Loucy (cell line): ENCODE measurements around the gene CASK.

Experiments used
- H2AFZ ChIP-seq: fragments of 200-600 bp; sonication (generic); 2 replicates; pipeline ENCODE4 v1.6.0; 2016; ENCODE audit warnings: antibody characterized with exemption, mild to moderate bottlenecking, low read length, moderate library complexity
- H3F3A ChIP-seq: fragments of 200-600 bp; 2 replicates; pipeline ENCODE4 v1.6.0; 2016; ENCODE audit warnings: antibody characterized with exemption, low read depth, mild to moderate bottlenecking
- H3K27me3 ChIP-seq: fragments of 200-600 bp; sonication (generic); 2 replicates; pipeline ENCODE4 v1.6.1; 2014; ENCODE audit warnings: low read length, mild to moderate bottlenecking; ENCODE audit not compliant: insufficient read depth, poor library complexity, severe bottlenecking
- H3K36me3 ChIP-seq: fragments of 200-600 bp; sonication (generic); 2 replicates; pipeline ENCODE4 v1.6.1; 2016; ENCODE audit warnings: low read length; ENCODE audit not compliant: insufficient read depth
- H3K4me1 ChIP-seq: fragments of 200-600 bp; sonication (generic); 2 replicates; pipeline ENCODE4 v1.5.1; 2014; ENCODE audit warnings: low read length, mild to moderate bottlenecking; ENCODE audit not compliant: insufficient read depth, poor library complexity, severe bottlenecking
- H3K4me2 ChIP-seq: fragments of 200-600 bp; sonication (generic); 2 replicates; pipeline ENCODE4 v1.6.0; 2014; ENCODE audit warnings: antibody characterized with exemption, low read length, low read depth, mild to moderate bottlenecking; ENCODE audit not compliant: poor library complexity, severe bottlenecking
- H3K4me3 ChIP-seq: fragments of 200-600 bp; sonication (generic); 2 replicates; pipeline ENCODE4 v1.5.1; 2014; ENCODE audit warnings: low read length, mild to moderate bottlenecking, mixed read lengths; ENCODE audit not compliant: poor library complexity, severe bottlenecking
- H3K79me2 ChIP-seq: fragments of 200-600 bp; sonication (generic); 2 replicates; pipeline ENCODE4 v1.6.1; 2014; ENCODE audit warnings: low read length; ENCODE audit not compliant: insufficient read depth
- H3K9ac ChIP-seq: fragments of 200-600 bp; sonication (generic); 2 replicates; pipeline ENCODE4 v1.6.0; 2014; ENCODE audit warnings: mild to moderate bottlenecking, low read depth, low read length, moderate library complexity; ENCODE audit not compliant: poor library complexity, severe bottlenecking
- H3K9me2 ChIP-seq: fragments of 200-600 bp; sonication (generic); replicated peaks from 2 replicates; pipeline ENCODE4 v1.6.1; 2016; ENCODE audit warnings: low read depth, low read length, mixed read lengths
- H3K9me3 ChIP-seq: fragments of 200-600 bp; sonication (generic); 2 replicates; pipeline ENCODE4 v1.6.1; 2014; ENCODE audit warnings: mild to moderate bottlenecking, antibody characterized with exemption, low read length, low read depth; ENCODE audit not compliant: insufficient read depth
- H4K20me1 ChIP-seq: fragments of 200-600 bp; sonication (generic); 2 replicates; pipeline ENCODE4 v1.6.0; 2014; ENCODE audit warnings: antibody characterized with exemption, low read length, mild to moderate bottlenecking; ENCODE audit not compliant: insufficient read depth, poor library complexity, severe bottlenecking
- EZH2phosphoT487 ChIP-seq: fragments of 200-600 bp; IDR thresholded peaks from 2 replicates; pipeline ENCODE4 v1.6.1; 2018; ENCODE audit warnings: antibody characterized with exemption, mild to moderate bottlenecking, moderate library complexity, borderline replicate concordance
- TF ChIP-seq, protein P1 (sequence below): fragments of 200-600 bp; sonication (generic); conservative IDR thresholded peaks from 2 replicates; pipeline ENCODE4 v1.5.1; 2014; ENCODE audit warnings: mild to moderate bottlenecking, antibody characterized with exemption, low read length

CASK gene

DNA sequence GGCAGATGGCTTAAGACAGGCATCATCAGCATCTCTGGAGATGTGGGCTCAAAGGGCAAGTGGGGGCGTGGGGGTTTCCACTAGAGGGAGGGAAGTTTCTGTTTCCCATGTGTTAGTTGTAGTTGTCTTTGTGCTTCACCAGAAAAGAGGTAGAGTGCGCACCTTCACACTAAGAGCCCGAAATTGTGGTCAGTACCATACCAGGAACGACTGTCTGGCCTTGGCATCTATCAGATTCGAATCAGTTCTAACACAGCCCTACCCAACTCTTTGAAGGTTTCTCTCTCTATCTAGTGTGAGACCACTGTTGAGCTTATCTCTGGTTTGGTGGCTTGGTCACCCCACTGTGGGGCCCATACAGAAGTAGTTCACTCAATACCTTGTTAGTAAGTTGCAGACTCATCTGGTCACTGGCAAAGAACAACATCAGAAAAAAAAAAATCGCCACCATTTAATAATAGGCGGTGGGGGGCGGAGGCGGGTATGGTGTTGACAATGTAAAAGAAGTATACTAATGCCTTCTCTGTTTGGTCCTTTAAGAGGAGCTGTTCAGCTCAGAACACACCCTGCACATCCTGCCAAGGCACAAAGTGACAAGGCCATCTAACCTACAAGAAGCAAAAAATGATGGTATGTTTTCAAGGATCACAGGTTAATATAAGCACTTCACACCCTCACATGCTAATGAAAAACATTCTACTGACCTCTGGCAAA is 405.1 kb downstream of the CASK start:
- Histone ChIP-seq H3K4me1 (no peaks in the 10 kb centered on the region), H3K9me3 (no peaks in the 10 kb centered on the region), H3K36me3 (no peaks in the 10 kb centered on the region; the same call in 1 of the 2 replicates), H3K9me2 (no peaks in the 10 kb centered on the region), H3K4me3 (no peak overlapping the region), H3K4me2 (no peak overlapping the region), H3F3A (no peaks in the 10 kb centered on the region), H4K20me1 (no peaks in the 10 kb centered on the region), H2AFZ (no peak overlapping the region), H3K9ac (no peak overlapping the region), H3K27me3 (no peaks in the 10 kb centered on the region), H3K79me2 (no peaks in the 10 kb centered on the region)
- no peak for TF ChIP-seq EZH2phosphoT487
- TF ChIP-seq, protein P1, sequence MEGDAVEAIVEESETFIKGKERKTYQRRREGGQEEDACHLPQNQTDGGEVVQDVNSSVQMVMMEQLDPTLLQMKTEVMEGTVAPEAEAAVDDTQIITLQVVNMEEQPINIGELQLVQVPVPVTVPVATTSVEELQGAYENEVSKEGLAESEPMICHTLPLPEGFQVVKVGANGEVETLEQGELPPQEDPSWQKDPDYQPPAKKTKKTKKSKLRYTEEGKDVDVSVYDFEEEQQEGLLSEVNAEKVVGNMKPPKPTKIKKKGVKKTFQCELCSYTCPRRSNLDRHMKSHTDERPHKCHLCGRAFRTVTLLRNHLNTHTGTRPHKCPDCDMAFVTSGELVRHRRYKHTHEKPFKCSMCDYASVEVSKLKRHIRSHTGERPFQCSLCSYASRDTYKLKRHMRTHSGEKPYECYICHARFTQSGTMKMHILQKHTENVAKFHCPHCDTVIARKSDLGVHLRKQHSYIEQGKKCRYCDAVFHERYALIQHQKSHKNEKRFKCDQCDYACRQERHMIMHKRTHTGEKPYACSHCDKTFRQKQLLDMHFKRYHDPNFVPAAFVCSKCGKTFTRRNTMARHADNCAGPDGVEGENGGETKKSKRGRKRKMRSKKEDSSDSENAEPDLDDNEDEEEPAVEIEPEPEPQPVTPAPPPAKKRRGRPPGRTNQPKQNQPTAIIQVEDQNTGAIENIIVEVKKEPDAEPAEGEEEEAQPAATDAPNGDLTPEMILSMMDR: no peak

DNA sequence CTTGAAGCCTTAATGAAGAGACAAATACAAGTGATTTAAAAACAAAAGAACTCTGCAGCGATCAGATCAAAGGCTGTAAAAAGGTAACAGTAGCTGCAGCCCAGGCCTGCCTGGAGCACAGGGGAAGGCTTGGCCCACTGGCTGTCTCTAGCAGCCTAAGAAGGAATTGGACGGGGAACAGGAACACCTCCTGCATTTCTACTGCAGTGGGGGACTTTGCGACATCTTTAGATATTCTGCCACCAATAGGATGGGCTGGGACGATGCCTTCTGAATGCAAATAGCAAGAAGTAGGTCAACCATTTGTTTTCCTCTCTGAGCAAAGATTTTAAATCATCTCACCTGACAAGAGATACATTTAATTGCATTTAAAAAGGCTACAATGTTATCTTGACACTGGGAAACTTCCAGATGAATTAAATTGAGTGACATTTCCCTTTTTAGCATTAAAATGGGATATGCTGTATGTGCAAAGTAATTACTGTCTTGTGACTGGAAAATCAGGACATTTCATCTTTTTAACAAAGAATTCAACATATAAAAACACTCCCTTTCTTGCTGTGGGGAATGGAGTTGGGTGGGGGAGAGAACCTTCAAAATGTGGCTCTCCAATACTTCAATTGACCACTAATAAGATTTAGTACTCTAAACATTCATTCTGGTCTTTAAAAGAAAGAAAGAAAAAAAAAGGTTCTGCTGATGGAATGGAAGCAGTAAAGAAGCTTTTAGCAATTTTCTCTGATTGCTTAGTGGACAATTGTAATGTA is 406.2 kb downstream of the CASK start:
- H3K9me2 ChIP-seq: no peaks in the 10 kb centered on the region
- no peaks in the 10 kb centered on the region for H3K9me3 ChIP-seq
- no peaks in the 10 kb centered on the region for H3F3A ChIP-seq
- H3K79me2 ChIP-seq: no peaks in the 10 kb centered on the region
- no peak overlapping the region for H2AFZ ChIP-seq
- H3K9ac ChIP-seq: no peak overlapping the region
- H3K36me3 ChIP-seq: no peaks in the 10 kb centered on the region
- no peaks in the 10 kb centered on the region for H4K20me1 ChIP-seq
- TF ChIP-seq EZH2phosphoT487: no peak
- TF ChIP-seq, protein P1: no peak
- H3K4me2 ChIP-seq: no peak overlapping the region
- no peaks in the 10 kb centered on the region for H3K4me1 ChIP-seq
- H3K27me3 ChIP-seq: no peaks in the 10 kb centered on the region
- H3K4me3 ChIP-seq: no peak overlapping the region

DNA sequence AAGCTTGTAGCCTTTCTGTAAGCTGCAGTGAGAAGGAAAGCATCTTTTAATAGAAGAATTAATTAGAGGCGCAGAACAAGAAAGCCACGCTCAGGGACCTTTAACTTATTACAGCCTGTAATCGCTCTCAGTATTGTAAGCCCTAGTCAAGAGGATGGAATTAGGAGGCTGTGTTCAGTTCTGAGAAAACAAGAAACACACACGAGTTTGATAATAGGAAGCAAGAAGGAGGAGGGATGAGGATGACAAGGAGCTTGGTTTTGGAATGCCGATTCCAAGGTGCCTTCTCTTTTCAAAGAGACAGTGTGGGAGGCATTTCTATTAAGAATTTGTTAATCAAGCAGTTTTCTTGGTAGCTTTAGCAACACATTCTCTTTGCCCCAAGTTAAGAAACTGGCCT is 406.9 kb downstream of the CASK start:
- Histone ChIP-seq H3K4me2 (no peak overlapping the region), H2AFZ (no peak overlapping the region), H3K9me3 (no peaks in the 10 kb centered on the region), H3K4me1 (no peaks in the 10 kb centered on the region), H3K9me2 (no peaks in the 10 kb centered on the region), H3F3A (no peaks in the 10 kb centered on the region), H3K27me3 (no peaks in the 10 kb centered on the region), H3K79me2 (no peaks in the 10 kb centered on the region), H4K20me1 (no peaks in the 10 kb centered on the region), H3K4me3 (no peak overlapping the region), H3K9ac (no peak overlapping the region), H3K36me3 (no peaks in the 10 kb centered on the region)
- TF ChIP-seq, protein P1: no peak
- TF ChIP-seq EZH2phosphoT487: no peak
